K562 (cell line): ENCODE data around the gene FN3KRP.

Experiments used
- CBX2 ChIP-seq: fragments of 200-600 bp; sonication (generic); IDR thresholded peaks from one replicate; pipeline ENCODE4 v1.6.1; 2012; ENCODE audit warnings: mild to moderate bottlenecking, low read length, inconsistent platforms; ENCODE audit not compliant: insufficient read depth, poor library complexity, severe bottlenecking
- KLF1 ChIP-seq: fragments of 450-650 bp; IDR thresholded peaks from 2 replicates; pipeline ENCODE4 v1.6.1; 2016; ENCODE audit warnings: missing genetic modification characterization, missing compliant biosample characterization
- POLR2AphosphoS5 ChIP-seq: IDR thresholded peaks from 2 replicates; pipeline ENCODE4 v1.6.1; 2011; ENCODE audit warnings: mild to moderate bottlenecking, low read depth, low read length, moderate library complexity; ENCODE audit not compliant: control insufficient read depth, insufficient read depth
- ZNF431 ChIP-seq: sonication (generic); formaldehyde crosslinking; IDR thresholded peaks from 2 replicates; pipeline ENCODE4 v1.8.0; 2022; ENCODE audit warnings: mild to moderate bottlenecking, missing genetic modification reagents
- TF ChIP-seq, protein P1 (sequence below), 3 experiments: IDR thresholded peaks in 2 of 3; conservative IDR thresholded peaks in 1 of 3; 2 replicates each; pipeline ENCODE4 v1.5.1; 2011 to 2012; ENCODE audit warnings: low read length in 3 of 3, mild to moderate bottlenecking in 3 of 3, control low read depth in 2 of 3, improper control_type of control experiment in 1 of 3, inconsistent platforms in 1 of 3, low read depth in 1 of 3, mixed read lengths in 1 of 3, moderate library complexity in 1 of 3; ENCODE audit not compliant: insufficient read depth in 2 of 3
- TF ChIP-seq, protein P2 (sequence below): fragments of 450-650 bp; IDR thresholded peaks from 2 replicates; pipeline ENCODE4 v1.6.1; 2018; ENCODE audit not compliant: partially characterized antibody

DNA sequence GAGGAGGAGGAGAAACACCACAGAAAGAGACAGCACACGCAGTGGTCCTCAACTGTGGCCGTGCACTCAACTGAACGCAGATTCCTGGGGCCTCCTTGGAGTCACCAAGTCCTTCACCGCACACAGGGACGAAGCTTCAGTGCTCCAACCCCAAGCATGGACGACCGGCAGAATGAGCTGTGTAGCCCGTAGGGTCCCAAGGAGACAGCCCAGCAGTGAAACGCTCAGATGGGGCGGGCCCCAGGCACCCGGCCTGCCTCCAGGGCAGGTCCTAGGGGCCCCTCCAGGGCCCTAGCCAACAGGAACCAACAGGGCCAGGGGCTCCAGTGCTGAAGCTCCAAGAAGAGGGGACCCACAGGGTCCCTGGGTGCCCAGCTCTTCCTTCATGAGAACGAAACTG is 31.2 kb upstream of the FN3KRP start:
- TF ChIP-seq ZNF431 (CRISPR knock-in tag) = no peak
- TF ChIP-seq, protein P1, sequence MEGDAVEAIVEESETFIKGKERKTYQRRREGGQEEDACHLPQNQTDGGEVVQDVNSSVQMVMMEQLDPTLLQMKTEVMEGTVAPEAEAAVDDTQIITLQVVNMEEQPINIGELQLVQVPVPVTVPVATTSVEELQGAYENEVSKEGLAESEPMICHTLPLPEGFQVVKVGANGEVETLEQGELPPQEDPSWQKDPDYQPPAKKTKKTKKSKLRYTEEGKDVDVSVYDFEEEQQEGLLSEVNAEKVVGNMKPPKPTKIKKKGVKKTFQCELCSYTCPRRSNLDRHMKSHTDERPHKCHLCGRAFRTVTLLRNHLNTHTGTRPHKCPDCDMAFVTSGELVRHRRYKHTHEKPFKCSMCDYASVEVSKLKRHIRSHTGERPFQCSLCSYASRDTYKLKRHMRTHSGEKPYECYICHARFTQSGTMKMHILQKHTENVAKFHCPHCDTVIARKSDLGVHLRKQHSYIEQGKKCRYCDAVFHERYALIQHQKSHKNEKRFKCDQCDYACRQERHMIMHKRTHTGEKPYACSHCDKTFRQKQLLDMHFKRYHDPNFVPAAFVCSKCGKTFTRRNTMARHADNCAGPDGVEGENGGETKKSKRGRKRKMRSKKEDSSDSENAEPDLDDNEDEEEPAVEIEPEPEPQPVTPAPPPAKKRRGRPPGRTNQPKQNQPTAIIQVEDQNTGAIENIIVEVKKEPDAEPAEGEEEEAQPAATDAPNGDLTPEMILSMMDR (IDR thresholded peaks at IDR 0.05 in 2 of 3, conservative IDR thresholded peaks at IDR 0.05 in 1 of 3; ENCODE audit: insufficient read depth in 2 of 3, low read depth in 1 of 3, low read length in 3 of 3) = no peak
- TF ChIP-seq CBX2 = no peak
- no peak for TF ChIP-seq POLR2AphosphoS5
- TF ChIP-seq, protein P2, sequence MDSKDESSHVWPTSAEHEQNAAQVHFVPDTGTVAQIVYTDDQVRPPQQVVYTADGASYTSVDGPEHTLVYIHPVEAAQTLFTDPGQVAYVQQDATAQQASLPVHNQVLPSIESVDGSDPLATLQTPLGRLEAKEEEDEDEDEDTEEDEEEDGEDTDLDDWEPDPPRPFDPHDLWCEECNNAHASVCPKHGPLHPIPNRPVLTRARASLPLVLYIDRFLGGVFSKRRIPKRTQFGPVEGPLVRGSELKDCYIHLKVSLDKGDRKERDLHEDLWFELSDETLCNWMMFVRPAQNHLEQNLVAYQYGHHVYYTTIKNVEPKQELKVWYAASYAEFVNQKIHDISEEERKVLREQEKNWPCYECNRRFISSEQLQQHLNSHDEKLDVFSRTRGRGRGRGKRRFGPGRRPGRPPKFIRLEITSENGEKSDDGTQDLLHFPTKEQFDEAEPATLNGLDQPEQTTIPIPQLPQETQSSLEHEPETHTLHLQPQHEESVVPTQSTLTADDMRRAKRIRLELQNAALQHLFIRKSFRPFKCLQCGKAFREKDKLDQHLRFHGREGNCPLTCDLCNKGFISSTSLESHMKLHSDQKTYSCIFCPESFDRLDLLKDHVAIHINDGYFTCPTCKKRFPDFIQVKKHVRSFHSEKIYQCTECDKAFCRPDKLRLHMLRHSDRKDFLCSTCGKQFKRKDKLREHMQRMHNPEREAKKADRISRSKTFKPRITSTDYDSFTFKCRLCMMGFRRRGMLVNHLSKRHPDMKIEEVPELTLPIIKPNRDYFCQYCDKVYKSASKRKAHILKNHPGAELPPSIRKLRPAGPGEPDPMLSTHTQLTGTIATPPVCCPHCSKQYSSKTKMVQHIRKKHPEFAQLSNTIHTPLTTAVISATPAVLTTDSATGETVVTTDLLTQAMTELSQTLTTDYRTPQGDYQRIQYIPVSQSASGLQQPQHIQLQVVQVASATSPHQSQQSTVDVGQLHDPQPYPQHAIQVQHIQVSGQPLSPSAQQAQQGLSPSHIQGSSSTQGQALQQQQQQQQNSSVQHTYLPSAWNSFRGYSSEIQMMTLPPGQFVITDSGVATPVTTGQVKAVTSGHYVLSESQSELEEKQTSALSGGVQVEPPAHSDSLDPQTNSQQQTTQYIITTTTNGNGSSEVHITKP = no peak
- TF ChIP-seq KLF1 (tag) = no peak
